ENCODE measurements around the gene TOMT. TPM values are rescaled to one million over a fixed set of nuclear protein-coding genes. Genes with fewer than 3 reads are reported as not detected.

TOMT gene
- total and polyA plus RNA-seq, 2 donors (not counting 3 experiments of a cell fraction or from before 2014, with no cell fraction given) = not detected

GRCh38 chr11:72123117-72123653 lies 17.5 kb downstream of the TOMT start:
- Histone ChIP-seq H3K9ac (replicated peaks; ENCODE audit: extremely low read depth, insufficient read depth, low read length) (no peak overlapping the region), H4K20me1 (replicated peaks; ENCODE audit: control insufficient read depth, extremely low read depth, insufficient read depth, low read length) (no peaks in the 10 kb centered on the region), H3K4me3 (replicated peaks in 1 of 3; ENCODE audit: insufficient read depth in 1 of 3, low read depth in 1 of 3, low read length in 3 of 3) (no peak overlapping the region), H3K4me2 (ENCODE audit: insufficient read depth, low read length) (no peak overlapping the region), H2AFZ (ENCODE audit: low read depth, low read length) (no peak overlapping the region), H3K27me3 (ENCODE audit: control insufficient read depth in 2 of 2, insufficient read depth in 2 of 2, low read length in 2 of 2) (peaks cover 0 to 4% of the 10 kb centered on the region in 2 experiments), H3K79me2 (ENCODE audit: control insufficient read depth, insufficient read depth, low read length) (no peaks in the 10 kb centered on the region), H3K9me1 (replicated peaks; ENCODE audit: control insufficient read depth, extremely low read depth, insufficient read depth, low read length) (no peaks in the 10 kb centered on the region), H3K9me3 (replicated peaks; ENCODE audit: control insufficient read depth, insufficient read depth, low read length) (no peaks in the 10 kb centered on the region), H3K27ac (ENCODE audit: insufficient read depth, low read depth, low read length) (no peak overlapping the region), H3K36me3 (ENCODE audit: control insufficient read depth in 2 of 2, extremely low read depth in 1 of 2, insufficient read depth in 2 of 2, low read length in 2 of 2) (no peaks in the 10 kb centered on the region), H3K4me1 (ENCODE audit: control insufficient read depth, extremely low read depth, insufficient read depth, low read length) (no peaks in the 10 kb centered on the region)
- CTCF ChIA-PET = interaction anchor here (4.1 kb wide), 1 partner anchor 21 kb away, joined by 25 read pairs; no protein-coding TSS in a partner anchor
- no TSS peak for BruUV-seq (replicated peaks)
- DNase-seq (ENCODE audit: low read depth, low spot score) (no peak), FAIRE-seq (no peak)
- no peak for TF ChIP-seq MAX (IDR thresholded peaks at IDR 0.05; ENCODE audit: insufficient read depth, insufficient read length)
- dilution Hi-C loops (cut with MboI; ENCODE audit: extremely low pct_ligation_motif_present, low sequenced_read_pairs) = no loop called here
- POLR2A ChIA-PET = no interaction called here
- intact Hi-C loops (cut with micrococcal nuclease) = no loop called here

DNA sequence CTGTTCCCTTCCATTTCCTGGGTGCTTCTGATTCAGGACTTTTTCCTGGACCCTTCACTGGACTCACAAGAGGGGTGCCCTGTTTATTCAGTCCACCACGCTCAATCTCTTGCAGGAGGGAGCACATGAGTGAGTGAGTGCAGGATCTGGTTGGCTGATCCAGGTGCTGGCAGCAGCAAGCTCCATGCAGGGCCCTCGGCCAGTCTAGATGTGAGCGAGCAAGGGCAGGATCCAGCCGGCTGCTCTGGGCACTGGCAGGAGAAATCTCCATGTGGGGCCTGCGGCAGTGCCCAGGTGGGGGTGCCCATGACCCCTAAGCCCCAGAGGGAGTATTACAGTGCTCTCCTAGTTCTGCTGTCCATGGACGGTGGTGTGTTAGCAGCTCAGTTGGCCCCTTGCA lies 18.3 kb downstream of the TOMT start:
- dilution Hi-C loops (cut with MboI; ENCODE audit: extremely low pct_ligation_motif_present, low sequenced_read_pairs) (no loop called here), intact Hi-C loops (cut with micrococcal nuclease) (no loop called here)
- Histone ChIP-seq H3K79me2 (ENCODE audit: control insufficient read depth, insufficient read depth, low read length) (no peaks in the 10 kb centered on the region), H3K4me1 (ENCODE audit: control insufficient read depth, extremely low read depth, insufficient read depth, low read length) (no peaks in the 10 kb centered on the region), H3K9me3 (replicated peaks; ENCODE audit: control insufficient read depth, insufficient read depth, low read length) (no peaks in the 10 kb centered on the region), H2AFZ (ENCODE audit: low read depth, low read length) (no peak overlapping the region), H3K36me3 (ENCODE audit: control insufficient read depth in 2 of 2, extremely low read depth in 1 of 2, insufficient read depth in 2 of 2, low read length in 2 of 2) (no peaks in the 10 kb centered on the region), H3K27ac (ENCODE audit: insufficient read depth, low read depth, low read length) (no peak overlapping the region), H3K27me3 (ENCODE audit: control insufficient read depth in 2 of 2, insufficient read depth in 2 of 2, low read length in 2 of 2) (peaks cover 0 to 4% of the 10 kb centered on the region in 2 experiments), H4K20me1 (replicated peaks; ENCODE audit: control insufficient read depth, extremely low read depth, insufficient read depth, low read length) (no peaks in the 10 kb centered on the region), H3K4me3 (replicated peaks in 1 of 3; ENCODE audit: insufficient read depth in 1 of 3, low read depth in 1 of 3, low read length in 3 of 3) (no peak overlapping the region), H3K4me2 (ENCODE audit: insufficient read depth, low read length) (no peak overlapping the region), H3K9ac (replicated peaks; ENCODE audit: extremely low read depth, insufficient read depth, low read length) (no peak overlapping the region), H3K9me1 (replicated peaks; ENCODE audit: control insufficient read depth, extremely low read depth, insufficient read depth, low read length) (no peaks in the 10 kb centered on the region)
- POLR2A ChIA-PET = no interaction called here
- no TSS peak for BruUV-seq (replicated peaks)
- TF ChIP-seq, protein P1, sequence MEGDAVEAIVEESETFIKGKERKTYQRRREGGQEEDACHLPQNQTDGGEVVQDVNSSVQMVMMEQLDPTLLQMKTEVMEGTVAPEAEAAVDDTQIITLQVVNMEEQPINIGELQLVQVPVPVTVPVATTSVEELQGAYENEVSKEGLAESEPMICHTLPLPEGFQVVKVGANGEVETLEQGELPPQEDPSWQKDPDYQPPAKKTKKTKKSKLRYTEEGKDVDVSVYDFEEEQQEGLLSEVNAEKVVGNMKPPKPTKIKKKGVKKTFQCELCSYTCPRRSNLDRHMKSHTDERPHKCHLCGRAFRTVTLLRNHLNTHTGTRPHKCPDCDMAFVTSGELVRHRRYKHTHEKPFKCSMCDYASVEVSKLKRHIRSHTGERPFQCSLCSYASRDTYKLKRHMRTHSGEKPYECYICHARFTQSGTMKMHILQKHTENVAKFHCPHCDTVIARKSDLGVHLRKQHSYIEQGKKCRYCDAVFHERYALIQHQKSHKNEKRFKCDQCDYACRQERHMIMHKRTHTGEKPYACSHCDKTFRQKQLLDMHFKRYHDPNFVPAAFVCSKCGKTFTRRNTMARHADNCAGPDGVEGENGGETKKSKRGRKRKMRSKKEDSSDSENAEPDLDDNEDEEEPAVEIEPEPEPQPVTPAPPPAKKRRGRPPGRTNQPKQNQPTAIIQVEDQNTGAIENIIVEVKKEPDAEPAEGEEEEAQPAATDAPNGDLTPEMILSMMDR (IDR thresholded peaks at IDR 0.05; ENCODE audit: extremely low read depth in 1 of 2, insufficient read depth in 1 of 2, low read depth in 1 of 2, low read length in 2 of 2) = no peak
- TF ChIP-seq FOS (IDR thresholded peaks at IDR 0.05; ENCODE audit: borderline replicate concordance, insufficient read depth, low read length) (no peak), MYC (IDR thresholded peaks at IDR 0.05; ENCODE audit: low read depth, low read length) (no peak), POLR2AphosphoS5 (IDR thresholded peaks at IDR 0.05; ENCODE audit: insufficient read depth, low read depth, low read length) (no peak), JUN (IDR thresholded peaks at IDR 0.05; ENCODE audit: borderline replicate concordance, insufficient read depth, insufficient read length, low read depth) (no peak), EZH2 (IDR thresholded peaks at IDR 0.05; ENCODE audit: borderline replicate concordance, low read depth, low read length, severe bottlenecking) (no peak), POLR2A (IDR thresholded peaks at IDR 0.05; ENCODE audit: low read depth, low read length) (no peak), MAX (IDR thresholded peaks at IDR 0.05; ENCODE audit: insufficient read depth, insufficient read length) (no peak), GATA2 (IDR thresholded peaks at IDR 0.05; ENCODE audit: insufficient read depth, insufficient read length, low read depth, low read length) (no peak)
- no peak for FAIRE-seq
- DNase-seq (ENCODE audit: low read depth, low spot score) = no peak
- CTCF ChIA-PET = interaction anchor here (4.1 kb wide), 1 partner anchor 20 kb away, joined by 25 read pairs; no protein-coding TSS in a partner anchor

All from endothelial cell of umbilical vein (primary cell).